Thymus (tissue), 11 donors: ENCODE measurements around the gene MED26. TPM values are rescaled to one million over a fixed set of nuclear protein-coding genes. Genes with fewer than 3 reads are reported as not detected.
A peak's percentile ranks its signal among the peaks of the same experiment; 100 is the strongest.

ENCODE experiments used
- DNase-seq, 9 donors: peaks; one replicate each; pipeline ENCODE4 v3.0.0-alpha.2; 2013; ENCODE audit warnings: low spot score in 9 of 9, low read depth in 6 of 9, missing footprints in 1 of 9
- H3K27ac ChIP-seq, 2 donors: one replicate each; pipeline ENCODE4 v1.5.1; 2013; ENCODE audit warnings: control low read depth in 1 of 2, low read depth in 1 of 2, low read length in 1 of 2, mild to moderate bottlenecking in 1 of 2, moderate library complexity in 1 of 2
- H3K27me3 ChIP-seq, 2 donors: one replicate each; pipeline ENCODE4 v1.5.1; 2013; ENCODE audit warnings: low read length in 1 of 2; ENCODE audit not compliant: control insufficient read depth in 2 of 2, insufficient read depth in 1 of 2
- H3K36me3 ChIP-seq, 2 donors: one replicate each; pipeline ENCODE4 v1.5.1; 2013; ENCODE audit warnings: low read length in 1 of 2, mild to moderate bottlenecking in 1 of 2, moderate library complexity in 1 of 2; ENCODE audit not compliant: control insufficient read depth in 2 of 2, insufficient read depth in 2 of 2
- H3K4me1 ChIP-seq, 2 donors: one replicate each; pipeline ENCODE4 v1.5.1; 2013; ENCODE audit warnings: low read length in 2 of 2; ENCODE audit not compliant: control insufficient read depth in 2 of 2, insufficient read depth in 2 of 2
- H3K4me3 ChIP-seq, 2 donors: one replicate each; pipeline ENCODE4 v1.5.1; 2013; ENCODE audit warnings: low read length in 2 of 2, control low read depth in 1 of 2, mild to moderate bottlenecking in 1 of 2
- H3K9me3 ChIP-seq, 2 donors: one replicate each; pipeline ENCODE4 v1.5.1; 2013; ENCODE audit warnings: low read length in 1 of 2, mild to moderate bottlenecking in 1 of 2; ENCODE audit not compliant: control insufficient read depth in 2 of 2, insufficient read depth in 1 of 2
- WGBS: extraction: QIAGEN DNeasy Blood & Tissue Kit; methylation state at CpG from one replicate; pipeline ENCODE4 v1.1.7; 2013; 5-methylcytosine and 5-hydroxymethylcytosine counted together
- polyA plus RNA-seq: library from polyadenylated mRNA; stranded (reverse); fragments of 200-250 nt; gene quantifications from one replicate; pipeline ENCODE4 v1.2.3, GENCODE V29; 2013
- total RNA-seq: library from RNA; stranded (reverse); fragments of 120-200 nt; gene quantifications from one replicate; pipeline ENCODE4 v1.2.4, GENCODE V29; 2013
- donor health status: healthy.

MED26 gene
- total and polyA plus RNA-seq, 2 donors = 6.2 to 8.1 TPM

DNA sequence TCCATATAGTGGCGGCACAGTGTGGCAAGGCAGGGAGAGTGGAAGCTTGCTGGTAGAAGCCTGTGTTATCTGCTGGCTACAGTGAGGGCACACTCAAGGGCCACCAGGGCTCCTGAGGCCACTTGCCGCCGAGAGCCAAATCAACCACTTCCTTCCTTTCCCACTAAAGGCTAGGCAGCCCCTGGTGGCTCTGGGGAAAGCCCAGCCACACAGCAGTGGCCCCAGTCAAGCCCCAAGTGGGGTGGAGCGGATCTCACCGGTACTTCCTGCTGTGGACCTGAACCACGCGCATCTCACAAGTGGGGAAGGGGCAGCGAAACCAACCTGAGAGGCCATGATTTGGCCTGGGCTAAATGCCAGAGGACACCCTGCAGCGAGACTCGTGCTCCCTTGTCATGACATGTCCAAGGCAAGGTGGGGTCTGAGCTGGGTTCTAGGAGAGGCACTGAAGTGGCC is 33.8 kb downstream of the MED26 start:
- H3K36me3 ChIP-seq = no peaks in the 10 kb centered on the region
- H3K9me3 ChIP-seq = no peaks in the 10 kb centered on the region
- H3K4me3 ChIP-seq = peak overlapping the region in 1 of 2 donors; percentile 8
- WGBS = 15% methylated on average over 10 of the region's 10 CpGs
- H3K4me1 ChIP-seq = peaks cover 20 to 46% of the 10 kb centered on the region in 2 donors
- peak overlapping the region; percentile 32 to 37 for H3K27ac ChIP-seq
- DNase-seq = peak in 1 of 9 donors; percentile 28
- H3K27me3 ChIP-seq = no peaks in the 10 kb centered on the region

DNA sequence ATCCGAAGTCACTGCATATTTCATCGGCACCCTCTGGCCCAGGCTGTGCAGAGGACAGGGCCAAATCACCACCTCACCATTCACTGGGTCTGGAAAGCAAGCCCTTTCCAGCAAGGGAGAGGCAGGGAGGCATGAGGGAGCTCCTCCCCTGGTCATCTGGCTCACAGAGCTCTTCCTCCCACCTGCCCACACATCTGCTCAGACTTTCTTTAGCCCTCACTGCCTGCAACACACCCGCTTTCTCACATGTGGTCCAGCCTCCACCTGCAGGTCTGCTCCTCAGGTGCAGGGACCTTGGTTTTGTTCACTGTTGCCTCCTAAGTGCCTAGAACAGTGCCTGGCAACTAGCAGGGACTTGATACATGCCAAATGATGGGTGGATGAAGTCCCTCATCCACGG is 34.8 kb downstream of the MED26 start:
- H3K36me3 ChIP-seq = no peaks in the 10 kb centered on the region
- 99% methylated on average over 4 of the region's 4 CpGs for WGBS
- H3K27ac ChIP-seq = no peak overlapping the region
- no peaks in the 10 kb centered on the region for H3K9me3 ChIP-seq
- H3K27me3 ChIP-seq = no peaks in the 10 kb centered on the region
- peaks cover 29 to 56% of the 10 kb centered on the region in 2 donors for H3K4me1 ChIP-seq
- DNase-seq = no peak
- no peak overlapping the region for H3K4me3 ChIP-seq

DNA sequence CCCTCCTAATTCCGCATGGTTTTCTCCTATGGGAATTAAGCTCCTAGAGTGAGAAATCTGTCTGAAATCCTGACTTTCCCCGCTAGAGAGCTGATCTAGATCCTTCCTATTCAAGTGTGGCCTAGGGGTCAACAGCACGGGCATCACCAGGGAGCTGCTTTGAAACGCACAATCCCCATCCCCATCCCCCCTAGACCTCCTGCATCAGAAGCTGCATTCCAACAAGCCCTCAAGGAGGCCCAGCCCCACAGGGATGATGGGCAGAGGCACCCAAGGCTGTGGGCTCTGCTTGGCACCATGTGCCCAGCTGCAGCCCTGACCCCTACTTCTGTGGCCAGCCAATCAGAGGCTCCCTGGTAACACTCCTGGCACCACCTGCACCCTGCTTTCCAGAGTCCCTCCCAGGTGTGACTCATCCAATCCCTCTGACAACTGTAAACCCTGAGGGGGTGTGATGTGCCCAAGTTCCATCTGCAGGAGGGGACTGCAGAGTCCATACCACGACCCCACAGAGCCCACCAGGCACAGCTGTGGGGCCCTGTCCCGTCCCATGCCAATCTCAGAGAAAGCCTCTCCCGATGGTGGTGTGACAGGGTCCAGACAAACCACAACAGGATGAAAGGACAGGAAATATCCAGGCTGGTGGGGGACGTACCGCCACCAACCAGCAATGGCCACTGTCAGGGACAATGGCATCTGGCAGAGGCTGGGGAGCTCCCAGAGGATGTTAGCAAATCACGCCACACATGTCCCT is 36.0 kb downstream of the MED26 start:
- Histone ChIP-seq H3K27me3 (no peaks in the 10 kb centered on the region), H3K9me3 (no peaks in the 10 kb centered on the region), H3K4me1 (peaks cover 41 to 68% of the 10 kb centered on the region in 2 donors), H3K4me3 (no peak overlapping the region), H3K36me3 (no peaks in the 10 kb centered on the region), H3K27ac (no peak overlapping the region)
- 89% methylated on average over 10 of the region's 10 CpGs for WGBS
- no peak for DNase-seq

DNA sequence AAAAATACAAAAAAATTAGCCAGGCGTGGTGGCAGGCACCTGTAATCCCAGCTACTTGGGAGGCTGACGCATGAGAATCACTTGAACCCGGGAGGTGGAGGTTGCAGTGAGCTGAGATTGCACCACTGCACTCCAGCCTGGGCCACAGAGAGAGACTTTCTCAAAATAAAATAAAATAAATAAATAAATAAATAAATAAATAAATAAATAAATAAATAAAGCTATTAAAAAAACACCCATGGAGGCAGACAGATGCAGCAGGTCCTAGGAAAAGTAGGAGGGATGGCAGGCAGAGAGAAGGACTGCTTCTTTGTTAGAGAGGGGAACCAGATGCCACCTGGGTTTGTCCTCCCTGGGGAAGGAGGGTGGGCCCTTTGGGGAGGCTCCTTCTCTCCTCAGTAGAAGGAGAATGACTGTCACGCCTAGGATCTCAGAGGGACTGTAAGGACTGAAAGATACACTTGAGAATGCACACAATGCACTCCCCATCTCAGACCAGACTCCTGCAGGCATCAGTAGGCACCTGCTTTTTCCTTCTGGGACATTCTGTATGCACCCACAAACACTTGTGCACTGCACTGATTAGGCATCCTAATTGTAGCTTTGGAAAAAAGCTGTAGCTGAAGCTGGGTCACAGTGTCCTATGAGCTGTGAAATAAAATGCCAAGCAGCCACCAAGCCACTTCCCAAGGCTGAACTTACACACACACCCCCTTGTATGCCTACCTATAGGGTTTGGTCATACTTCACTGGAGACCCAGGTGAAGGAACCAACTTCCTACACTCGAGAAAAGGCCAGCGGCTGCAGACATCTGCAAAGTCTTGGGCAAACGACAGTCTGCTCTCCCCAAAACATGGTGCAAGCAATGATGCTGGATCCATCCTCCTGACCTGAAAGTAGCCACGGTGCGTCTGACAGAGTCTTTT is 36.9 kb downstream of the MED26 start:
- WGBS = 95% methylated on average over 9 of the region's 9 CpGs
- Histone ChIP-seq H3K27ac (no peak overlapping the region), H3K9me3 (no peaks in the 10 kb centered on the region), H3K36me3 (peaks cover 0 to 3% of the 10 kb centered on the region in 2 donors), H3K4me3 (no peak overlapping the region), H3K27me3 (no peaks in the 10 kb centered on the region), H3K4me1 (peaks cover 49 to 76% of the 10 kb centered on the region in 2 donors)
- DNase-seq = no peak

DNA sequence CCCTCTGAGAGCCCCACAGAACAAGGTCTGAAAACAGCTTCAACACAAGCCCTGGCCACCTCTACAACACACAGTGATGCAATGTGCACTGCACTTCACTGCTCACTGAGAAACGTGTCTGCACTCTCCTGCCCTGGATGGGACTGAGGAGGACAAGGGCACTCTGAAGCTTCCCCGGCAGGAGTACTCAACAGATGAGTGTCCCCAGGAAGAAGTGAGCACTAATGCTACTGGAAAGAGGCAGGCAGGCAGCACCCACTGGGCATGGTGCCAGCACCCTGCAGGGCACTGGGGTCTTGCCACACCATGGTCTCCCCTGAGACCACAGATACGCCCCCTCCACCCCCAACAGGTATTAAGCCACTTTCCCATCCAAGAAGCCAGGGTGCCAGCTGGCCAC is 38.1 kb downstream of the MED26 start:
- WGBS = 81% methylated on average over 3 of the region's 3 CpGs
- peaks cover 0 to 4% of the 10 kb centered on the region in 2 donors for H3K36me3 ChIP-seq
- no peak for DNase-seq
- no peaks in the 10 kb centered on the region for H3K27me3 ChIP-seq
- no peak overlapping the region for H3K4me3 ChIP-seq
- no peak overlapping the region for H3K27ac ChIP-seq
- peaks cover 51 to 80% of the 10 kb centered on the region in 2 donors for H3K4me1 ChIP-seq
- no peaks in the 10 kb centered on the region for H3K9me3 ChIP-seq

DNA sequence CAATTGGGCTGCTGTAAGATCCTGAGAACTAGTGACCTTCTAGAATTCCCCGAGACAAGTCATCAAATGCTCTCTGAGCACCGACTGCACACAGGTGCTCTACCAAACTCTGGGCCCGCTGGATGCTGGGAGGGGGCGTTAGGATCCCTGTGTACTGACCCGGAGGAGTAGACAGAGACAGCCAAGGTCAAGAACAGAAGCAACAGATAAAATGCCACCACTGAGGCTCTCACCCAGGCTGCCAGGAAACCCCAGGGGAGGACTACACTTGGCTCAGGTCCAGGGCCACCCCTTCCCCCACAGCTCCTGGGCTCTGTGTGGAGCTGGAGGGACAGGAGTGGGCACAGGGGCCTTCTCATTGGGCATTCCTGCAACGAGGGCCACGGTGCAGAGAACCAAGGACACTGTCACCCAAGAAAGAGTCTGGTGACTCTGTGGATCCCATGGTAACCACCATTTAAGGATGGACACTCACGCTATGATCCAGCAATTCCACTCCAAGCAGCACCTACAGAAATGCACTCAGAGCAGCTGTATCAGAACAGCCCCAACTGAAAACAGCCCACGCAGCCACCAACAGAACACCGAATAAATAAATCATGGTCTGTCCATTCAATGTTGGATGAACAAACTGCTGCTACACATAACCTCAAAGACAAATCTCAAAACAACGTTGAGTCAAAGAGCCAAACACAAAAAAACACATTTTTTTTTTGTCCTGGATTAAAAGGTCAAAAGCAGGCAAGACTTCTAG is 39.0 kb downstream of the MED26 start:
- no peak overlapping the region for H3K4me3 ChIP-seq

DNA sequence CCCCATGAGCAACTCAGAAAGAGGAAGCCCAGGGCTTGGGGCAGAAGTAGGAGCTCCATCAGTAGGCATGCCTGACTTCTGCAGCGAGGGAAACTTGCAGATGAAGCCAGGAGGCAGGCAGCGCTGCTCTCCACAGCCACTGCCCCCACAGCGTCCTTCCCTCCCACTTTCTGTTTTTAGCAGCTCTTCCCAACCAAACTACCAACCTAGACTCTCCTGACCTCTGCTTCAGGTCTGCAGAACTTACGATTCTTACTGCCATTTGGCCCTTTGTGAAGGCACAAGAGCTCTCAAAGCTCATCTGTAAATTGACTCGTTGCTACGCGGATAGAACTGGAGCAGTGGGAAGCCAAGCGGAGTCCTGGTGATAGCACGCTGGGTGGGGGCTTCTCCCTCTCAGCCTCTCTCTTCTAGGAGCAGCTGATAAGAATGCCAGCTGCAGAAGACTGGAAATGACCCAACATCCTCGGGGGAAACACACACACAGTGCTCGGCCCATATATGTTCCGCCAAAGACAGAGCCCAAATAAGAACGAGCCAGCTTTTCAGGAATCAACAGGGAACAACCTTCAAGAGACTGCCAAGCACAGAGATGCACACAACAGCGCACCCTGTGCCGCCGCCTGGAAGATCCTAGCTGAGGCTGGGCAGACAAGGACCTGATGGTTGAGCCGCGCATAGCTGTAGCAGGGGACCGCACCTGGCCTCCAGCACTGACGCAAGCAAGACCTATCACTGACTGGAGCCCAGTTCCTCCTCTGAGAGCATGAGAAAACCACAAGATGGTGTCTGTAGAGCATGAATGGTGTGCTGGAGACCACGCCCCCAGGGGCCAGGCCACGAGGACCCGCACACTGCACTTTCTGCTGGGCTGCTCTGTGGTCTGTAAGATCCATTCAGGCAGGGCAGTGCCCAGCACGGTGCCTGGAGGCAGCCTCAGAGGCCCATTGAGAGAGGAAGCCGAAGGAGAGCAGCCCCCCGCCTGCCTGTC is 39.9 kb downstream of the MED26 start:
- peak in 5 of 9 donors; percentile 56 to 85 (median 71) for DNase-seq
- Histone ChIP-seq H3K9me3 (no peaks in the 10 kb centered on the region), H3K4me3 (peak overlapping the region; percentile 16), H3K36me3 (peaks cover 0 to 4% of the 10 kb centered on the region in 2 donors), H3K4me1 (peaks cover 49 to 80% of the 10 kb centered on the region in 2 donors), H3K27me3 (no peaks in the 10 kb centered on the region), H3K27ac (peak overlapping the region; percentile 60 to 89)
- WGBS = 12% methylated on average over 26 of the region's 26 CpGs

More for the DNA sequence above, 39.0 kb downstream of the MED26 start:
- peaks cover 50 to 80% of the 10 kb centered on the region in 2 donors for H3K4me1 ChIP-seq
- peaks cover 0 to 4% of the 10 kb centered on the region in 2 donors for H3K36me3 ChIP-seq
- no peak for DNase-seq
- no peaks in the 10 kb centered on the region for H3K9me3 ChIP-seq
- H3K27ac ChIP-seq = peak overlapping the region in 1 of 2 donors; percentile 89
- 90% methylated on average over 11 of the region's 11 CpGs for WGBS
- H3K27me3 ChIP-seq = no peaks in the 10 kb centered on the region
